ENCODE measurements around the gene KIAA0753. TPM values are rescaled to one million over a fixed set of nuclear protein-coding genes. Genes with fewer than 3 reads are reported as not detected.

Gene KIAA0753
- total and polyA plus RNA-seq, 4 donors, result 5.3 to 31.9 (median 12.8) TPM

DNA sequence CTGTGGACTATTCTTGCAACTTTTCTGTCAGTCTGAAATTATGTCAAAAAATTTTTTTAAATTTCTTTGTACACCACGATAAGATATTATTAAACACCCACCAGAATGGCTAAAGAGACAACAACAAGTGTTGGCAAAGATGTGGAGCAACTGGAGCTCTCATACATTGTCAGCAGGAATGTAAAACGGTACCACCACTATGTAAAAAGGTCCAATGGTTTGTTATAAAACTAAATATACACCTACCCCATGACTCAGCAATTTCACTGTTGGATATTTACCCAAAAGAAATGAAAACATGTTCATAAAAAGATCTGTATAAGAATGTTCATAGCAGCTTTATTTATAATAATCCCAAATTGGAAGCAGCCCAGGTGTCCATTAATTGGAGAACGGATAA lies 7.2 kb downstream of the KIAA0753 start:
- Histone ChIP-seq H3K36me3 (ENCODE audit: control insufficient read depth in 4 of 4, insufficient read depth in 4 of 4, low read length in 4 of 4) (peaks cover 3 to 35% (median 15%) of the 10 kb centered on the region in 4 donors), H3K27me3 (ENCODE audit: control insufficient read depth in 3 of 3, insufficient read depth in 3 of 3, low read length in 2 of 3) (no peaks in the 10 kb centered on the region), H3K27ac (ENCODE audit: low read depth in 1 of 2, low read length in 1 of 2) (no peak overlapping the region), H3K4me1 (ENCODE audit: control insufficient read depth in 5 of 5, insufficient read depth in 5 of 5, low read length in 5 of 5) (peaks cover 0 to 4% (median 0%) of the 10 kb centered on the region in 5 donors), H3K9me3 (ENCODE audit: control insufficient read depth in 4 of 4, insufficient read depth in 3 of 4, low read length in 3 of 4) (no peaks in the 10 kb centered on the region), H3K4me3 (no peak overlapping the region), H3K9ac (ENCODE audit: insufficient read depth in 1 of 2, low read length in 2 of 2) (no peak overlapping the region)
- WGBS, 2 donors, result 97 to 99% methylated on average over 3 of the region's 3 CpGs
- DNase-seq, result no peak
- no peak for ATAC-seq (ENCODE audit: insufficient read depth, low FRiP score)
- TF ChIP-seq, protein P1, sequence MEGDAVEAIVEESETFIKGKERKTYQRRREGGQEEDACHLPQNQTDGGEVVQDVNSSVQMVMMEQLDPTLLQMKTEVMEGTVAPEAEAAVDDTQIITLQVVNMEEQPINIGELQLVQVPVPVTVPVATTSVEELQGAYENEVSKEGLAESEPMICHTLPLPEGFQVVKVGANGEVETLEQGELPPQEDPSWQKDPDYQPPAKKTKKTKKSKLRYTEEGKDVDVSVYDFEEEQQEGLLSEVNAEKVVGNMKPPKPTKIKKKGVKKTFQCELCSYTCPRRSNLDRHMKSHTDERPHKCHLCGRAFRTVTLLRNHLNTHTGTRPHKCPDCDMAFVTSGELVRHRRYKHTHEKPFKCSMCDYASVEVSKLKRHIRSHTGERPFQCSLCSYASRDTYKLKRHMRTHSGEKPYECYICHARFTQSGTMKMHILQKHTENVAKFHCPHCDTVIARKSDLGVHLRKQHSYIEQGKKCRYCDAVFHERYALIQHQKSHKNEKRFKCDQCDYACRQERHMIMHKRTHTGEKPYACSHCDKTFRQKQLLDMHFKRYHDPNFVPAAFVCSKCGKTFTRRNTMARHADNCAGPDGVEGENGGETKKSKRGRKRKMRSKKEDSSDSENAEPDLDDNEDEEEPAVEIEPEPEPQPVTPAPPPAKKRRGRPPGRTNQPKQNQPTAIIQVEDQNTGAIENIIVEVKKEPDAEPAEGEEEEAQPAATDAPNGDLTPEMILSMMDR (IDR thresholded peaks at IDR 0.05; ENCODE audit: control extremely low read depth, extremely low read depth), result no peak

DNA sequence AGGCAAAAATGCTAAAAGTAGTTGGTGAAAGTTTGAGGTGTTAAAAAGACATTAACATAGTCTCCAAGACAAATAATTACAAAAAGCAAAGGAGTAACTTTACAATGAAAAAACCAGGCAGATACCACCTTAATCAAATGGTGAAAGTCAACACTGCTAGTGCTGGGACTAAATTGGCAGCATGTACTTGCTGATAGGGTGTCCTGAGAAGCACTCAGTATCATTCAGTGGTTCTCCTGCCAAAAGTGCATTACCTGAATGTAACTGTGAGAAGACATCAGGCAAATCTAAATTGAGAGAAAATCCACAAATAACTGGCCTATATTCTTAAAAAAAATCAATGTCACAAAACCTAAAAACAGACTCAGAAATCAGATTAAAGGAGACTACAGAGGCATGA lies 8.0 kb downstream of the KIAA0753 start:
- Histone ChIP-seq H3K4me3 (no peak overlapping the region), H3K36me3 (ENCODE audit: control insufficient read depth in 4 of 4, insufficient read depth in 4 of 4, low read length in 4 of 4) (peaks cover 8 to 42% (median 20%) of the 10 kb centered on the region in 4 donors)
- ATAC-seq (ENCODE audit: insufficient read depth, low FRiP score), result no peak

GRCh38 chr17:6630390-6630789 lies 10.1 kb downstream of the KIAA0753 start:
- Histone ChIP-seq H3K27ac (ENCODE audit: low read depth in 1 of 2, low read length in 1 of 2) (no peak overlapping the region), H3K4me1 (ENCODE audit: control insufficient read depth in 5 of 5, insufficient read depth in 5 of 5, low read length in 5 of 5) (no peaks in the 10 kb centered on the region), H3K36me3 (ENCODE audit: control insufficient read depth in 4 of 4, insufficient read depth in 4 of 4, low read length in 4 of 4) (peaks cover 10 to 52% (median 26%) of the 10 kb centered on the region in 4 donors), H3K9me3 (ENCODE audit: control insufficient read depth in 4 of 4, insufficient read depth in 3 of 4, low read length in 3 of 4) (no peaks in the 10 kb centered on the region), H3K27me3 (ENCODE audit: control insufficient read depth in 3 of 3, insufficient read depth in 3 of 3, low read length in 2 of 3) (no peaks in the 10 kb centered on the region), H3K4me3 (no peak overlapping the region), H3K9ac (ENCODE audit: insufficient read depth in 1 of 2, low read length in 2 of 2) (no peak overlapping the region)
- TF ChIP-seq, protein P1 (IDR thresholded peaks at IDR 0.05; ENCODE audit: control extremely low read depth, extremely low read depth), result no peak
- no peak for ATAC-seq (ENCODE audit: insufficient read depth, low FRiP score)
- DNase-seq, result no peak
- 96 to 98% methylated on average over 1 of the region's 1 CpG for WGBS, 2 donors

More for the DNA sequence above, 8.0 kb downstream of the KIAA0753 start:
- Histone ChIP-seq H3K4me1 (ENCODE audit: control insufficient read depth in 5 of 5, insufficient read depth in 5 of 5, low read length in 5 of 5) (no peaks in the 10 kb centered on the region), H3K27ac (ENCODE audit: low read depth in 1 of 2, low read length in 1 of 2) (no peak overlapping the region), H3K27me3 (ENCODE audit: control insufficient read depth in 3 of 3, insufficient read depth in 3 of 3, low read length in 2 of 3) (no peaks in the 10 kb centered on the region), H3K9me3 (ENCODE audit: control insufficient read depth in 4 of 4, insufficient read depth in 3 of 4, low read length in 3 of 4) (no peaks in the 10 kb centered on the region), H3K9ac (ENCODE audit: insufficient read depth in 1 of 2, low read length in 2 of 2) (no peak overlapping the region)
- no peak for DNase-seq
- TF ChIP-seq, protein P1 (IDR thresholded peaks at IDR 0.05; ENCODE audit: control extremely low read depth, extremely low read depth), result no peak

GRCh38 chr17:6627019-6627418 lies 13.5 kb downstream of the KIAA0753 start:
- Histone ChIP-seq H3K27me3 (ENCODE audit: control insufficient read depth in 3 of 3, insufficient read depth in 3 of 3, low read length in 2 of 3) (no peaks in the 10 kb centered on the region), H3K9me3 (ENCODE audit: control insufficient read depth in 4 of 4, insufficient read depth in 3 of 4, low read length in 3 of 4) (no peaks in the 10 kb centered on the region), H3K4me3 (no peak overlapping the region), H3K27ac (ENCODE audit: low read depth in 1 of 2, low read length in 1 of 2) (no peak overlapping the region), H3K36me3 (ENCODE audit: control insufficient read depth in 4 of 4, insufficient read depth in 4 of 4, low read length in 4 of 4) (peaks cover 9 to 45% (median 19%) of the 10 kb centered on the region in 4 donors), H3K9ac (ENCODE audit: insufficient read depth in 1 of 2, low read length in 2 of 2) (no peak overlapping the region), H3K4me1 (ENCODE audit: control insufficient read depth in 5 of 5, insufficient read depth in 5 of 5, low read length in 5 of 5) (no peaks in the 10 kb centered on the region)
- TF ChIP-seq, protein P1 (IDR thresholded peaks at IDR 0.05; ENCODE audit: control extremely low read depth, extremely low read depth), result no peak
- DNase-seq, result no peak
- no peak for ATAC-seq (ENCODE audit: insufficient read depth, low FRiP score)
- WGBS, 2 donors, result 82 to 92% methylated on average over 1 of the region's 1 CpG
